A549 (cell line): ENCODE data around the gene LCAT. TPM values are rescaled to one million over a fixed set of nuclear protein-coding genes. Genes with fewer than 3 reads are reported as not detected.

Experiments used
- ATAC-seq, 2 experiments: fragments of 200-7000 bp in 1 of 2; fragments of >200 bp in 1 of 2; cut with Nextera tagmentation in 1 of 2; cut with Tn5 transposase in 1 of 2; 3 replicates each; pipeline versions ENCODE4 v1.8.0 to v1.9.1; 2018 to 2020; ENCODE audit warnings: mild to moderate bottlenecking in 1 of 2, moderate library complexity in 1 of 2
- CTCF ChIA-PET: fragments of 300-600 bp; sonication (Branson Sonifier 250); formaldehyde crosslinking; extraction: SDS; loops from one replicate; lab custom pipeline; 2021; ENCODE audit warnings: antibody characterized with exemption, inconsistent platforms; lab: Yijun Ruan, JAX
- POLR2A ChIA-PET: fragments of 350-600 bp; formaldehyde crosslinking; extraction: SDS; loops from one replicate; lab custom pipeline; 2021; ENCODE audit warnings: antibody characterized with exemption, inconsistent platforms; lab: Yijun Ruan, JAX
- DNase-seq, 2 experiments: peaks; one replicate each; pipeline versions ENCODE4 v3.0.0 to v3.0.0-alpha.2; 2011 to 2016; ENCODE audit warnings: low read depth in 1 of 2, low spot score in 1 of 2
- FAIRE-seq: peaks from 2 replicates; lab custom pipeline; 2011; peaks lifted over from hg19 to GRCh38; lab: Jason Lieb, UNC
- H3K27ac ChIP-seq, 2 experiments: fragments of >200 bp; sonication (Bioruptor Twin); formaldehyde crosslinking; 3 replicates each; pipeline ENCODE4 v1.5.1; 2016 to 2017
- H3K4me1 ChIP-seq: fragments of >200 bp; sonication (Bioruptor Twin); formaldehyde crosslinking; 3 replicates; pipeline ENCODE4 v1.6.1; 2016
- H3K4me2 ChIP-seq: fragments of >200 bp; sonication (Bioruptor Twin); formaldehyde crosslinking; 3 replicates; pipeline ENCODE4 v1.6.1; 2016
- H3K4me3 ChIP-seq: fragments of >200 bp; sonication (Bioruptor Twin); formaldehyde crosslinking; 3 replicates; pipeline ENCODE4 v1.5.1; 2016
- H3K9me3 ChIP-seq: fragments of >200 bp; sonication (Bioruptor Twin); formaldehyde crosslinking; 3 replicates; pipeline ENCODE4 v1.6.1; 2016
- CBX2 ChIP-seq: fragments of 200-600 bp; sonication (generic); IDR thresholded peaks from 2 replicates; pipeline ENCODE4 v1.6.1; 2016; ENCODE audit warnings: low read depth, mild to moderate bottlenecking, borderline replicate concordance
- CBX8 ChIP-seq: fragments of 200-600 bp; sonication (generic); IDR thresholded peaks from 2 replicates; pipeline ENCODE4 v1.6.1; 2016
- CEBPB ChIP-seq, 2 experiments: fragments of >200 bp in 1 of 2; sonication (Bioruptor Twin) in 1 of 2; formaldehyde crosslinking in 1 of 2; IDR thresholded peaks; 2 replicates each; pipeline ENCODE4 v1.6.1; 2012 to 2016
- CHD2 ChIP-seq: fragments of 150-350 bp; IDR thresholded peaks from 2 replicates; pipeline ENCODE4 v1.6.1; 2014; ENCODE audit warnings: low read length; ENCODE audit not compliant: partially characterized antibody
- CHD4 ChIP-seq: fragments of 200-600 bp; sonication (generic); IDR thresholded peaks from 2 replicates; pipeline ENCODE4 v1.6.1; 2016; ENCODE audit warnings: antibody characterized with exemption, mild to moderate bottlenecking, borderline replicate concordance
- EHMT2 ChIP-seq: fragments of 200-600 bp; sonication (generic); IDR thresholded peaks from 2 replicates; pipeline ENCODE4 v1.6.1; 2016; ENCODE audit warnings: antibody characterized with exemption, low read depth, mild to moderate bottlenecking, moderate library complexity
- ESRRA ChIP-seq: fragments of 150-350 bp; IDR thresholded peaks from 2 replicates; pipeline ENCODE4 v1.6.1; 2014; ENCODE audit warnings: mild to moderate bottlenecking, low read length, borderline replicate concordance
- FOSB ChIP-seq: fragments of 250-450 bp; sonication (Bioruptor Pico); IDR thresholded peaks from 2 replicates; pipeline ENCODE4 v1.5.0; 2020; ENCODE audit warnings: mild to moderate bottlenecking, moderate library complexity
- FOXS1 ChIP-seq: fragments of 250-450 bp; sonication (Bioruptor Pico); IDR thresholded peaks from 2 replicates; pipeline ENCODE4 v1.5.0; 2020; ENCODE audit warnings: mild to moderate bottlenecking, moderate library complexity
- GATA3 ChIP-seq: IDR thresholded peaks from 2 replicates; pipeline ENCODE4 v1.6.1; 2012; ENCODE audit warnings: borderline replicate concordance
- HDAC2 ChIP-seq: fragments of 200-600 bp; sonication (generic); IDR thresholded peaks from 2 replicates; pipeline ENCODE4 v1.6.1; 2016
- HES2 ChIP-seq: fragments of >200 bp; sonication (Bioruptor Twin); formaldehyde crosslinking; IDR thresholded peaks from 2 replicates; pipeline ENCODE4 v1.6.1; 2016
- HEYL ChIP-seq: fragments of 250-450 bp; sonication (Bioruptor Pico); IDR thresholded peaks from 2 replicates; pipeline ENCODE4 v1.8.0; 2021; ENCODE audit warnings: mild to moderate bottlenecking, moderate library complexity
- HOXA7 ChIP-seq: fragments of 250-450 bp; sonication (Bioruptor Pico); IDR thresholded peaks from 2 replicates; pipeline ENCODE4 v1.5.0; 2020; ENCODE audit warnings: mild to moderate bottlenecking, moderate library complexity
- JUN ChIP-seq, 2 experiments: fragments of >200 bp; sonication (Bioruptor Twin); formaldehyde crosslinking; IDR thresholded peaks; 2 replicates in 1 of 2; 3 replicates in 1 of 2; pipeline ENCODE4 v1.6.1; 2016 to 2017
- MAX ChIP-seq: IDR thresholded peaks from 2 replicates; pipeline ENCODE4 v1.6.1; 2012
- PHF8 ChIP-seq: fragments of 200-600 bp; sonication (generic); IDR thresholded peaks from 2 replicates; pipeline ENCODE4 v1.6.1; 2016; ENCODE audit warnings: low read depth, mild to moderate bottlenecking, antibody characterized with exemption, moderate library complexity, borderline replicate concordance
- POLR2A ChIP-seq: IDR thresholded peaks from 2 replicates; pipeline ENCODE4 v1.6.1; 2012; ENCODE audit warnings: mild to moderate bottlenecking, low read length
- RAD21 ChIP-seq, 2 experiments: fragments of >200 bp in 1 of 2; sonication (Bioruptor Twin) in 1 of 2; formaldehyde crosslinking in 1 of 2; IDR thresholded peaks in 1 of 2; conservative IDR thresholded peaks in 1 of 2; 2 replicates in 1 of 2; 3 replicates in 1 of 2; pipeline ENCODE4 v1.6.1; 2012 to 2018; ENCODE audit warnings: inconsistent platforms in 1 of 2
- TP53 ChIP-seq: fragments of 250-450 bp; sonication (Bioruptor Pico); IDR thresholded peaks from 2 replicates; pipeline ENCODE4 v1.5.0; 2021; ENCODE audit warnings: mild to moderate bottlenecking, moderate library complexity
- USF2 ChIP-seq: fragments of 450-650 bp; IDR thresholded peaks from 2 replicates; pipeline ENCODE4 v1.6.1; 2014; ENCODE audit warnings: antibody characterized with exemption
- ZFP36 ChIP-seq: fragments of 450-650 bp; IDR thresholded peaks from 2 replicates; pipeline ENCODE4 v1.6.1; 2014; ENCODE audit warnings: borderline replicate concordance; ENCODE audit not compliant: partially characterized antibody
- ZSCAN20 ChIP-seq: fragments of 250-450 bp; sonication (Bioruptor Pico); IDR thresholded peaks from 2 replicates; pipeline ENCODE4 v1.8.0; 2022; ENCODE audit warnings: mild to moderate bottlenecking, moderate library complexity
- WGBS: methylation state at CpG from one replicate; pipeline ENCODE4 v1.1.6; 2017; ENCODE audit errors: missing lambda C conversion rate; 5-methylcytosine and 5-hydroxymethylcytosine counted together
- polyA plus RNA-seq, 4 experiments: library from polyadenylated mRNA; depleted of rRNA in 3 of 4; stranded (reverse); fragments of >200 nt; fragmentation: RNase III in 1 of 4; extraction: RNeasy Plus Mini Kit Qiagen cat#74134 plus additional on column Dnase treatment in 1 of 4; gene quantifications; 2 replicates in 3 of 4; 3 replicates in 1 of 4; pipeline ENCODE4 v1.2.3, GENCODE V29; 2011 to 2017

The LCAT gene
- polyA plus RNA-seq, 2 of the 4 experiments (the other 2 are of a cell fraction), result 1.7 to 8.4 TPM

- no peak for ATAC-seq
- no peak overlapping the region for H3K4me3 ChIP-seq
- POLR2A ChIA-PET, result no interaction called here
- no peak for DNase-seq
- no peak overlapping the region for H3K4me2 ChIP-seq
- TF ChIP-seq POLR2A, result no peak
- TF ChIP-seq HES2, result no peak
- no peak for TF ChIP-seq CEBPB (IDR thresholded peaks at IDR 0.05)
- TF ChIP-seq CHD4, result no peak
- FAIRE-seq, result no peak
- WGBS, result 81% methylated on average over 3 of the region's 9 CpGs
- CTCF ChIA-PET, result no interaction called here
- H3K9me3 ChIP-seq, result no peaks in the 10 kb centered on the region
- no peaks in the 10 kb centered on the region for H3K4me1 ChIP-seq
- no peak overlapping the region for H3K27ac ChIP-seq
Observed at GRCh38 chr16:67957622-67958021, 13.7 kb upstream of the LCAT start.

- Histone ChIP-seq H3K27ac (no peak overlapping the region), H3K4me2 (no peak overlapping the region), H3K4me1 (no peaks in the 10 kb centered on the region), H3K9me3 (no peaks in the 10 kb centered on the region), H3K4me3 (no peak overlapping the region)
- ATAC-seq (peak; percentile 16 to 22; a peak in 3 of 6 replicates), DNase-seq (no peak), FAIRE-seq (no peak)
- ChIA-PET CTCF (interaction anchor here (0.8 to 8.4 kb wide), 4 partner anchors 11 to 138 kb away, joined by 3 to 54 read pairs (median 6); partner anchors contain the start of gene LCAT), POLR2A (interaction anchor here (0.5 kb wide), 1 partner anchor 86 kb away, joined by 5 read pairs; no protein-coding TSS in a partner anchor)
- no peak for TF ChIP-seq FOXS1 (CRISPR knock-in tag)
- no peak for TF ChIP-seq POLR2A
- no peak for TF ChIP-seq JUN (IDR thresholded peaks at IDR 0.05)
- TF ChIP-seq USF2, result no peak
- no peak for TF ChIP-seq PHF8
- no peak for TF ChIP-seq ESRRA
- no peak for TF ChIP-seq TP53 (CRISPR knock-in tag)
- no peak for TF ChIP-seq CBX2
- TF ChIP-seq HOXA7 (CRISPR knock-in tag), result no peak
- no peak for TF ChIP-seq CHD2
- no peak for TF ChIP-seq HEYL (CRISPR knock-in tag)
- TF ChIP-seq RAD21 (conservative IDR thresholded peaks at IDR 0.05 in 1 of 2, IDR thresholded peaks at IDR 0.05 in 1 of 2), result no peak
- no peak for TF ChIP-seq ZSCAN20 (CRISPR knock-in tag)
- TF ChIP-seq MAX, result no peak
- no peak for TF ChIP-seq ZFP36
- TF ChIP-seq CBX8, result no peak
- TF ChIP-seq HDAC2, result no peak
- 85% methylated on average over 10 of the region's 10 CpGs for WGBS
Observed at GRCh38 chr16:67954421-67955196, 10.7 kb upstream of the LCAT start.

GRCh38 chr16:67953641-67954375 lies 9.9 kb upstream of the LCAT start:
- H3K4me3 ChIP-seq, result no peak overlapping the region
- H3K9me3 ChIP-seq, result no peaks in the 10 kb centered on the region
- H3K27ac ChIP-seq, result no peak overlapping the region
- no peak overlapping the region for H3K4me2 ChIP-seq
- H3K4me1 ChIP-seq, result no peaks in the 10 kb centered on the region
- no peak for DNase-seq
- TF ChIP-seq FOSB (CRISPR knock-in tag) (no peak), EHMT2 (no peak), MAX (no peak), GATA3 (no peak)
- ChIA-PET CTCF (interaction anchor here (0.8 to 8.4 kb wide), 3 partner anchors 12 to 138 kb away, joined by 3 to 54 read pairs (median 8); partner anchors contain the start of gene LCAT), POLR2A (interaction anchor here (0.5 kb wide), 1 partner anchor 87 kb away, joined by 5 read pairs; no protein-coding TSS in a partner anchor)
- ATAC-seq, result no peak
- 90% methylated on average over 4 of the region's 8 CpGs for WGBS
- no peak for FAIRE-seq
